Activated T-cell treated with anti-CD3 and anti-CD28 coated beads, Interleukin-2, amount 50 U/mL, for 24 hours (primary cell): ENCODE measurements around the gene XRCC4.
A peak's percentile ranks its signal among the peaks of the same experiment; 100 is the strongest.
"Not testable (repeated sequence)": the region's sequence is repeated elsewhere in the genome, so short reads cannot be mapped to it uniquely, and the experiment has no call there.

Experiments used
- DNase-seq: peaks from one replicate; pipeline ENCODE4 v3.0.0-alpha.2; 2020
- H3K27ac Mint-ChIP-seq: 2 replicates; pipeline ENCODE4 v1.8.0; 2020; ENCODE audit warnings: mild to moderate bottlenecking, mixed read lengths
- H3K27me3 Mint-ChIP-seq: 2 replicates; pipeline ENCODE4 v1.8.0; 2020; ENCODE audit warnings: mixed read lengths
- H3K36me3 Mint-ChIP-seq: 2 replicates; pipeline ENCODE4 v1.8.0; 2020; ENCODE audit warnings: low read depth, mixed read lengths
- H3K4me1 Mint-ChIP-seq: 2 replicates; pipeline ENCODE4 v1.8.0; 2020; ENCODE audit warnings: low read depth, mixed read lengths
- H3K4me3 Mint-ChIP-seq: 2 replicates; pipeline ENCODE4 v1.8.0; 2020; ENCODE audit warnings: mild to moderate bottlenecking, moderate library complexity, mixed read lengths
- H3K9me3 Mint-ChIP-seq: 2 replicates; pipeline ENCODE4 v1.8.0; 2020; ENCODE audit warnings: mixed read lengths

The XRCC4 gene

GRCh38 chr5:83055166-83055565, 22.2 kb upstream of the XRCC4 start:
- H3K4me3 Mint-ChIP-seq = no peak overlapping the region
- H3K9me3 Mint-ChIP-seq = no peaks in the 10 kb centered on the region
- no peaks in the 10 kb centered on the region for H3K27me3 Mint-ChIP-seq
- no peak for DNase-seq
- H3K36me3 Mint-ChIP-seq = peaks cover 98% of the 10 kb centered on the region
- no peak overlapping the region for H3K27ac Mint-ChIP-seq
- peaks cover 16% of the 10 kb centered on the region for H3K4me1 Mint-ChIP-seq

GRCh38 chr5:83058726-83059125, 18.6 kb upstream of the XRCC4 start:
- Mint-ChIP-seq H3K9me3 (no peaks in the 10 kb centered on the region), H3K4me1 (peaks cover 32% of the 10 kb centered on the region), H3K36me3 (peaks cover 93% of the 10 kb centered on the region), H3K27me3 (no peaks in the 10 kb centered on the region), H3K27ac (no peak overlapping the region), H3K4me3 (no peak overlapping the region)
- DNase-seq = no peak

- no peaks in the 10 kb centered on the region for H3K9me3 Mint-ChIP-seq
- peaks cover 35% of the 10 kb centered on the region for H3K4me1 Mint-ChIP-seq
- H3K36me3 Mint-ChIP-seq = peaks cover 91% of the 10 kb centered on the region
- H3K27me3 Mint-ChIP-seq = no peaks in the 10 kb centered on the region
- H3K4me3 Mint-ChIP-seq = no peak overlapping the region
- H3K27ac Mint-ChIP-seq = no peak overlapping the region
- DNase-seq = no peak
Observed at GRCh38 chr5:83059341-83059740, 18.0 kb upstream of the XRCC4 start.

- H3K27ac Mint-ChIP-seq = no peak overlapping the region
- H3K36me3 Mint-ChIP-seq = peaks cover 66% of the 10 kb centered on the region
- no peaks in the 10 kb centered on the region for H3K27me3 Mint-ChIP-seq
- no peak for DNase-seq
- no peak overlapping the region for H3K4me3 Mint-ChIP-seq
- no peaks in the 10 kb centered on the region for H3K9me3 Mint-ChIP-seq
- peaks cover 70% of the 10 kb centered on the region for H3K4me1 Mint-ChIP-seq
Observed at GRCh38 chr5:83066548-83067110, 10.7 kb upstream of the XRCC4 start.

- H3K27ac Mint-ChIP-seq, H3K4me3 Mint-ChIP-seq, DNase-seq, H3K27me3 Mint-ChIP-seq, H3K9me3 Mint-ChIP-seq: not testable (repeated sequence)
- peaks cover 68% of the 10 kb centered on the region for H3K36me3 Mint-ChIP-seq
- H3K4me1 Mint-ChIP-seq = peaks cover 74% of the 10 kb centered on the region
Observed at GRCh38 chr5:83067377-83067776, 10.0 kb upstream of the XRCC4 start.

- no peak overlapping the region for H3K27ac Mint-ChIP-seq
- no peak for DNase-seq
- no peaks in the 10 kb centered on the region for H3K27me3 Mint-ChIP-seq
- H3K36me3 Mint-ChIP-seq = peaks cover 73% of the 10 kb centered on the region
- H3K4me1 Mint-ChIP-seq = peaks cover 82% of the 10 kb centered on the region
- H3K9me3 Mint-ChIP-seq = no peaks in the 10 kb centered on the region
- H3K4me3 Mint-ChIP-seq = no peak overlapping the region
Observed at GRCh38 chr5:83069096-83069799, 8.1 kb upstream of the XRCC4 start.

- no peaks in the 10 kb centered on the region for H3K9me3 Mint-ChIP-seq
- H3K27ac Mint-ChIP-seq = peak overlapping the region; percentile 88
- peaks cover 87% of the 10 kb centered on the region for H3K4me1 Mint-ChIP-seq
- peak overlapping the region; percentile 50 for H3K4me3 Mint-ChIP-seq
- no peaks in the 10 kb centered on the region for H3K27me3 Mint-ChIP-seq
- no peak for DNase-seq
- peaks cover 75% of the 10 kb centered on the region for H3K36me3 Mint-ChIP-seq
Observed at GRCh38 chr5:83071286-83072051, 5.9 kb upstream of the XRCC4 start.

- H3K9me3 Mint-ChIP-seq = no peaks in the 10 kb centered on the region
- H3K36me3 Mint-ChIP-seq = peaks cover 81% of the 10 kb centered on the region
- H3K4me3 Mint-ChIP-seq = no peak overlapping the region
- DNase-seq = no peak
- H3K27ac Mint-ChIP-seq = no peak overlapping the region
- no peaks in the 10 kb centered on the region for H3K27me3 Mint-ChIP-seq
- H3K4me1 Mint-ChIP-seq = peaks cover 80% of the 10 kb centered on the region
Observed at GRCh38 chr5:83072966-83073365, 4.4 kb upstream of the XRCC4 start.

GRCh38 chr5:83077662-83078261, 415 bp downstream of the XRCC4 start:
- DNase-seq = no peak
- peak overlapping the region; percentile 99 for H3K27ac Mint-ChIP-seq
- peaks cover 2% of the 10 kb centered on the region for H3K9me3 Mint-ChIP-seq
- peaks cover 49% of the 10 kb centered on the region for H3K36me3 Mint-ChIP-seq
- H3K4me3 Mint-ChIP-seq = peak overlapping the region; percentile 99
- H3K27me3 Mint-ChIP-seq = no peaks in the 10 kb centered on the region
- peaks cover 44% of the 10 kb centered on the region for H3K4me1 Mint-ChIP-seq

GRCh38 chr5:83082750-83083149, 5.4 kb downstream of the XRCC4 start:
- H3K9me3 Mint-ChIP-seq = peaks cover 3% of the 10 kb centered on the region
- H3K27me3 Mint-ChIP-seq = no peaks in the 10 kb centered on the region
- H3K36me3 Mint-ChIP-seq = peaks cover 5% of the 10 kb centered on the region
- DNase-seq = no peak
- no peak overlapping the region for H3K27ac Mint-ChIP-seq
- no peak overlapping the region for H3K4me3 Mint-ChIP-seq
- peaks cover 10% of the 10 kb centered on the region for H3K4me1 Mint-ChIP-seq

- Mint-ChIP-seq H3K4me3 (no peak overlapping the region), H3K27me3 (no peaks in the 10 kb centered on the region), H3K36me3 (no peaks in the 10 kb centered on the region), H3K27ac (no peak overlapping the region), H3K4me1 (no peaks in the 10 kb centered on the region), H3K9me3 (peaks cover 3% of the 10 kb centered on the region)
- no peak for DNase-seq
Observed at GRCh38 chr5:83084336-83084735, 7.0 kb downstream of the XRCC4 start.

- Mint-ChIP-seq H3K27ac (no peak overlapping the region), H3K9me3 (peaks cover 3% of the 10 kb centered on the region), H3K27me3 (no peaks in the 10 kb centered on the region)
Observed at GRCh38 chr5:83085106-83085505, 7.8 kb downstream of the XRCC4 start.

GRCh38 chr5:83090169-83090568, 12.8 kb downstream of the XRCC4 start:
- Mint-ChIP-seq H3K9me3 (peaks cover 14% of the 10 kb centered on the region), H3K27me3 (no peaks in the 10 kb centered on the region), H3K36me3 (peaks cover 21% of the 10 kb centered on the region), H3K27ac (no peak overlapping the region), H3K4me3 (no peak overlapping the region), H3K4me1 (peaks cover 18% of the 10 kb centered on the region)
- no peak for DNase-seq

More at GRCh38 chr5:83085106-83085505, 7.8 kb downstream of the XRCC4 start:
- Mint-ChIP-seq H3K4me1 (no peaks in the 10 kb centered on the region), H3K4me3 (no peak overlapping the region), H3K36me3 (peaks cover 2% of the 10 kb centered on the region)
- DNase-seq = no peak

- Mint-ChIP-seq H3K36me3 (peaks cover 29% of the 10 kb centered on the region), H3K27ac (peak overlapping the region; percentile 30), H3K4me3 (no peak overlapping the region), H3K27me3 (no peaks in the 10 kb centered on the region), H3K4me1 (peaks cover 19% of the 10 kb centered on the region), H3K9me3 (peaks cover 14% of the 10 kb centered on the region)
- no peak for DNase-seq
Observed at GRCh38 chr5:83092619-83093018, 15.3 kb downstream of the XRCC4 start.
